Stimulated activated naive B cell treated with anti-CD40 and anti-IgM and Interleukin-4, amounts not matched to agents 10 μg/mL and 1 μg/mL and 100 μg/mL, for 72 hours (primary cell): ENCODE data around the gene EP300.
A peak's percentile ranks its signal among the peaks of the same experiment; 100 is the strongest.

Experiments used
- ATAC-seq, 2 donors: fragments of 150-1000 bp; cut with Tn5 transposase; replicated peaks; 2 replicates each; pipeline ENCODE4 v1.10.0; 2021; ENCODE audit warnings: moderate library complexity in 1 of 2
- DNase-seq: peaks from one replicate; pipeline ENCODE4 v3.0.0; 2021
- H3K27ac Mint-ChIP-seq: one replicate; pipeline ENCODE4 v1.8.0; 2022; ENCODE audit warnings: mild to moderate bottlenecking, mixed read lengths
- H3K27me3 Mint-ChIP-seq, 2 donors: one replicate each; pipeline ENCODE4 v1.8.0; 2022; ENCODE audit warnings: mixed read lengths in 2 of 2
- H3K36me3 Mint-ChIP-seq, 2 donors: one replicate each; pipeline ENCODE4 v1.8.0; 2022; ENCODE audit warnings: mixed read lengths in 2 of 2, mild to moderate bottlenecking in 1 of 2
- H3K4me1 Mint-ChIP-seq, 2 donors: one replicate each; pipeline ENCODE4 v1.8.0; 2022; ENCODE audit warnings: mixed read lengths in 2 of 2, mild to moderate bottlenecking in 1 of 2
- H3K4me3 Mint-ChIP-seq, 2 donors: one replicate each; pipeline ENCODE4 v1.8.0; 2022; ENCODE audit warnings: mild to moderate bottlenecking in 2 of 2, mixed read lengths in 2 of 2, moderate library complexity in 1 of 2
- H3K9me3 Mint-ChIP-seq, 2 donors: one replicate each; pipeline ENCODE4 v1.8.0; 2022; ENCODE audit warnings: mixed read lengths in 2 of 2, mild to moderate bottlenecking in 1 of 2

Gene EP300

DNA sequence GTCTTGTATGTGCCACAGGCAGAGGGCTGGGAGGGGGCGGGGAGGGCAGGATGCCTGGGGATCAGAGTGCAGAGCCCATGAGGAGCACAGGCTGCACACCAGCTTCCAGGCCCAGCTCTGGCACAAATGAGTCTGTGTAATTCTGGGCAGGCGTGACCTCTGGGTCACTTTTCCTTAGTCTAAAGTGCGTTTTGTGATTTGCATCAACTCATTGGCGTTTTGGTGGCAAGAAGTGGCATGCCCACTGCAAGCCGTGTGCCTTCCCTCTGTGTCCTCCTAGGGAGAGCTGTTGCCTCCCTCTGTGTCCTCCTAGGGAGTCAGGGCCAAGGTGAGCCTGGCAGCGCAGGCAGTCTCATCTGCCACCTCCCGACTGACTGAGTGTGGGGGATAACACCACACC, 131.1 kb downstream of the EP300 start:
- Mint-ChIP-seq H3K27me3 (no peaks in the 10 kb centered on the region), H3K9me3 (no peaks in the 10 kb centered on the region), H3K4me1 (peaks cover 0 to 4% of the 10 kb centered on the region in 2 donors), H3K36me3 (peaks cover 49 to 60% of the 10 kb centered on the region in 2 donors), H3K27ac (no peak overlapping the region), H3K4me3 (no peak overlapping the region)
- ATAC-seq (no peak), DNase-seq (no peak)

DNA sequence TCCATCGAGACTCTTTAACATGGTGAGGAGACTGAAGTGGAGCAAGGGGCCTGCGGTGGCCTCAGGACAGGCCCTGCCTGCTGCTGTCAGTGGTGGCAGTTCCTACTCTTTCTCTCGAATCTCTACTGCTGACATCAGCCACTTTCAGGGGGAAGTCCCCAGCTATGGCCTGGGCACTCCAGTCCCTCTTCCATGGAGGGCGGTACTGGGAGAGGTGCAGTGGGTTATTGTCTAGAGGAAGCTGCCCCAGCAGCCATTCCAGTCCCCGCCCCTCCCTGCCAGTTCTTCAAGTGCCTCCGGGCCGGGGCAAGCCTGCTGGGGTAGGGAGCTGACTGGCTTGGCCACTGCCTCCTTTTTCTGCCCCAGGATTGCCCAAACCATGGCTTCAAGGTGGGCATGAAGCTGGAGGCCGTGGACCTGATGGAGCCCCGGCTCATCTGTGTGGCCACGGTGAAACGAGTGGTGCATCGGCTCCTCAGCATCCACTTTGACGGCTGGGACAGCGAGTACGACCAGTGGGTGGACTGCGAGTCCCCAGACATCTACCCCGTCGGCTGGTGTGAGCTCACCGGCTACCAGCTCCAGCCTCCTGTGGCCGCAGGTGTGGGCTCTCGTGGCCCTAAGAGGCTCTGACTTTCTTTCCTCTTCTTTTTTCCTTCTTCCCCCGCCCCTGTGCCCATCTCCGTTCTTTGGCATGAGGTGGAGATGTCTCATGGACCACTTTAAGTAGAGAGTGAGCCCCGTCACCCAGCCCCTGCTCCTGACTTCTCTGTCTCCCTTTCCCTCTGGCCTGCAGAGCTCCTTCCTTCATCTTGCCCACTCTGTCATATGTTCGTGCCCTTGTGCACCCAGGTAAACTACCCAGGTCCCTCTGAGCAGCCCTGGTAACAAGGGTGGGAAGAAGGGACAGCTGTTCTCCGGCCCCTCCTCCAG, 134.6 kb downstream of the EP300 start:
- Mint-ChIP-seq H3K36me3 (peaks cover 39 to 53% of the 10 kb centered on the region in 2 donors), H3K27ac (peak overlapping the region; percentile 21), H3K9me3 (no peaks in the 10 kb centered on the region), H3K27me3 (no peaks in the 10 kb centered on the region), H3K4me1 (peaks cover 4 to 5% of the 10 kb centered on the region in 2 donors), H3K4me3 (no peak overlapping the region)
- ATAC-seq = no peak
- no peak for DNase-seq

DNA sequence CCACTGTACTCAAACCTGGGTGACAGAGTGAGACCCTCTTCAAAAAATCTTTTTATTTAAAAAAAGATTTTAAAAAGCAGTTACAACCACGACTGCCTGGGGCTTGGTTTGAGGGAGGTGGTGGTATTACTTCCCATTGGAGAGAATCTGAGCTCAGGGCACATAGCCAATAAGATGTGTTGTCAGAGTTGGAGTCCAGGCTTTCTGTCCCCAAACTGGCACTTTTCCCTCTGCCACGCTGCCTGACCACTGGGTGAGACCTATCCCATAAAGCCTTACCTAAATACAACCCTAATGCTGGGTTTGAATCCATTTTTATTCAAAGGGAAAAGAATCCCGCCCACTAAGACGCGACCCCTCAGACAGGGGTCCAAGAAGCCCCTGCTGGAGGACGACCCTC, 136.8 kb downstream of the EP300 start:
- Mint-ChIP-seq H3K27me3 (no peaks in the 10 kb centered on the region), H3K9me3 (no peaks in the 10 kb centered on the region), H3K36me3 (peaks cover 29 to 49% of the 10 kb centered on the region in 2 donors), H3K4me3 (no peak overlapping the region), H3K4me1 (peaks cover 6 to 10% of the 10 kb centered on the region in 2 donors), H3K27ac (no peak overlapping the region)
- ATAC-seq (no peak), DNase-seq (no peak)
